ENCODE measurements around the gene KANSL2. TPM values are rescaled to one million over a fixed set of nuclear protein-coding genes. Genes with fewer than 3 reads are reported as not detected.

The KANSL2 gene
- total and polyA plus RNA-seq, 2 experiments from 2014 or later, result 29.3 to 92.5 TPM

DNA sequence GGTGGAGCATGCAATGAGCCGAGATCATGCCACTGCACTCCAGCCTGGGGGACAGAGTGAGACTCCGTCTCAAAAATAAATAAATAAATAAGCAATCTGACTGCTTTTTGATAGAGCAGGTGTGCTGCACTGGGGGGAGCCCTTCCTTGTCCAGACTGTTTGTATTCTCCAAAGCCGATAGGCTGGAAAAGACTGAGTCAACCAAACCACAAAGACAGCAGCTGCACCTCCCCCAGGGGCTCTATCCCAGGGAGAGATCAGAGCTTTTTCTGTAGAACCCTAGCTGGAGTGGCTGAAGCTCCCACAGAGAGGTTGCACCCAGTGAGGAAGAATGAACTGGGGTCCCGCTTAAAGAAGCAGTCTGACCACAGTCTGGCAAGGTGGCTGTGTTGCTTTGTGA lies 66.4 kb downstream of the KANSL2 start (continued):
- TF ChIP-seq, protein P1, sequence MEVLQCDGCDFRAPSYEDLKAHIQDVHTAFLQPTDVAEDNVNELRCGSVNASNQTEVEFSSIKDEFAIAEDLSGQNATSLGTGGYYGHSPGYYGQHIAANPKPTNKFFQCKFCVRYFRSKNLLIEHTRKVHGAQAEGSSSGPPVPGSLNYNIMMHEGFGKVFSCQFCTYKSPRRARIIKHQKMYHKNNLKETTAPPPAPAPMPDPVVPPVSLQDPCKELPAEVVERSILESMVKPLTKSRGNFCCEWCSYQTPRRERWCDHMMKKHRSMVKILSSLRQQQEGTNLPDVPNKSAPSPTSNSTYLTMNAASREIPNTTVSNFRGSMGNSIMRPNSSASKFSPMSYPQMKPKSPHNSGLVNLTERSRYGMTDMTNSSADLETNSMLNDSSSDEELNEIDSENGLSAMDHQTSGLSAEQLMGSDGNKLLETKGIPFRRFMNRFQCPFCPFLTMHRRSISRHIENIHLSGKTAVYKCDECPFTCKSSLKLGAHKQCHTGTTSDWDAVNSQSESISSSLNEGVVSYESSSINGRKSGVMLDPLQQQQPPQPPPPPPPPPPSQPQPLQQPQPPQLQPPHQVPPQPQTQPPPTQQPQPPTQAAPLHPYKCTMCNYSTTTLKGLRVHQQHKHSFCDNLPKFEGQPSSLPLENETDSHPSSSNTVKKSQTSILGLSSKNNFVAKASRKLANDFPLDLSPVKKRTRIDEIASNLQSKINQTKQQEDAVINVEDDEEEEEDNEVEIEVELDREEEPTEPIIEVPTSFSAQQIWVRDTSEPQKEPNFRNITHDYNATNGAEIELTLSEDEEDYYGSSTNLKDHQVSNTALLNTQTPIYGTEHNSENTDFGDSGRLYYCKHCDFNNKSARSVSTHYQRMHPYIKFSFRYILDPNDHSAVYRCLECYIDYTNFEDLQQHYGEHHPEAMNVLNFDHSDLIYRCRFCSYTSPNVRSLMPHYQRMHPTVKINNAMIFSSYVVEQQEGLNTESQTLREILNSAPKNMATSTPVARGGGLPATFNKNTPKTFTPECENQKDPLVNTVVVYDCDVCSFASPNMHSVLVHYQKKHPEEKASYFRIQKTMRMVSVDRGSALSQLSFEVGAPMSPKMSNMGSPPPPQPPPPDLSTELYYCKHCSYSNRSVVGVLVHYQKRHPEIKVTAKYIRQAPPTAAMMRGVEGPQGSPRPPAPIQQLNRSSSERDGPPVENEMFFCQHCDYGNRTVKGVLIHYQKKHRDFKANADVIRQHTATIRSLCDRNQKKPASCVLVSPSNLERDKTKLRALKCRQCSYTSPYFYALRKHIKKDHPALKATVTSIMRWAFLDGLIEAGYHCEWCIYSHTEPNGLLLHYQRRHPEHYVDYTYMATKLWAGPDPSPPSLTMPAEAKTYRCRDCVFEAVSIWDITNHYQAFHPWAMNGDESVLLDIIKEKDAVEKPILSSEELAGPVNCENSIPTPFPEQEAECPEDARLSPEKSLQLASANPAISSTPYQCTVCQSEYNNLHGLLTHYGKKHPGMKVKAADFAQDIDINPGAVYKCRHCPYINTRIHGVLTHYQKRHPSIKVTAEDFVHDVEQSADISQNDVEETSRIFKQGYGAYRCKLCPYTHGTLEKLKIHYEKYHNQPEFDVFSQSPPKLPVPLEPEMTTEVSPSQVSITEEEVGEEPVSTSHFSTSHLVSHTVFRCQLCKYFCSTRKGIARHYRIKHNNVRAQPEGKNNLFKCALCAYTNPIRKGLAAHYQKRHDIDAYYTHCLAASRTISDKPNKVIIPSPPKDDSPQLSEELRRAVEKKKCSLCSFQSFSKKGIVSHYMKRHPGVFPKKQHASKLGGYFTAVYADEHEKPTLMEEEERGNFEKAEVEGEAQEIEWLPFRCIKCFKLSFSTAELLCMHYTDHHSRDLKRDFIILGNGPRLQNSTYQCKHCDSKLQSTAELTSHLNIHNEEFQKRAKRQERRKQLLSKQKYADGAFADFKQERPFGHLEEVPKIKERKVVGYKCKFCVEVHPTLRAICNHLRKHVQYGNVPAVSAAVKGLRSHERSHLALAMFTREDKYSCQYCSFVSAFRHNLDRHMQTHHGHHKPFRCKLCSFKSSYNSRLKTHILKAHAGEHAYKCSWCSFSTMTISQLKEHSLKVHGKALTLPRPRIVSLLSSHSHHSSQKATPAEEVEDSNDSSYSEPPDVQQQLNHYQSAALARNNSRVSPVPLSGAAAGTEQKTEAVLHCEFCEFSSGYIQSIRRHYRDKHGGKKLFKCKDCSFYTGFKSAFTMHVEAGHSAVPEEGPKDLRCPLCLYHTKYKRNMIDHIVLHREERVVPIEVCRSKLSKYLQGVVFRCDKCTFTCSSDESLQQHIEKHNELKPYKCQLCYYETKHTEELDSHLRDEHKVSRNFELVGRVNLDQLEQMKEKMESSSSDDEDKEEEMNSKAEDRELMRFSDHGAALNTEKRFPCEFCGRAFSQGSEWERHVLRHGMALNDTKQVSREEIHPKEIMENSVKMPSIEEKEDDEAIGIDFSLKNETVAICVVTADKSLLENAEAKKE (CRISPR knock-in tag; IDR thresholded peaks at IDR 0.05), result no peak

DNA sequence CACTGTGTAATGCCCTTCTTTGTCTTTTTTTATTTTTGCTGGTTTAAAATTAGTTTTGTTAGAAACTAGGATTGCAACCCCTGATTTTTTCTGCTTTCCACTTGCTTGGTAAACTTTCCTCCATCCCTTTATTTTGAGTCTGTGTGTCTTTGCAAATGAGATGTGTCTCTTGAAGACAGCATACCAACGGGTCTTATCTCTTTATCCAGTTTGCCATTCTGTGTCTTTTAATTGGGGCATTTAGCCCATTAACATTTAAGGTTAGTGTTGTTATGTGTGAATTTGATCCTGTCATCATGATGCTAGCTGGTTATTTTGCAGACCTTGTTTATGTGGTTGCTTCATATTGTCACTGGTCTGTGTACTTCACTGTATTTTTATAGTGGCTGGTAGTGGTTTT lies 68.7 kb downstream of the KANSL2 start:
- H3K27me3 Mint-ChIP-seq (ENCODE audit: insufficient read depth, low read depth, poor library complexity), result peaks cover 7% of the 10 kb centered on the region
- H3K9me3 Mint-ChIP-seq, result peaks cover 49% of the 10 kb centered on the region
- DNase-seq (ENCODE audit: low spot score), result no peak
- Histone ChIP-seq H4K20me1 (replicated peaks; ENCODE audit: insufficient read depth) (no peaks in the 10 kb centered on the region), H3K27me3 (ENCODE audit: insufficient read depth) (no peaks in the 10 kb centered on the region), H3K9me2 (ENCODE audit: insufficient read depth) (0 out of 2 replicates have a peak, but pooled peaks cover 3% of the 10 kb centered on the region), H3K27ac (ENCODE audit: low read depth) (no peak overlapping the region), H3K4me1 (ENCODE audit: insufficient read depth) (no peaks in the 10 kb centered on the region), H2AFZ (no peak overlapping the region), H3K79me2 (replicated peaks; ENCODE audit: insufficient read depth) (no peaks in the 10 kb centered on the region), H3F3A (replicated peaks; ENCODE audit: low read depth) (no peaks in the 10 kb centered on the region), H3K36me3 (ENCODE audit: insufficient read depth) (no peaks in the 10 kb centered on the region; the same call in 1 of the 2 replicates), H3K4me3 (no peak overlapping the region), H3K4me2 (no peak overlapping the region)
- H3K4me3 Mint-ChIP-seq, result no peak overlapping the region
- ATAC-seq, result no peak
- H3K4me1 Mint-ChIP-seq, result no peaks in the 10 kb centered on the region
- no peak overlapping the region for H3K27ac Mint-ChIP-seq
- peaks cover 6% of the 10 kb centered on the region; the same call in 2 of the 3 replicates for H3K36me3 Mint-ChIP-seq (ENCODE audit: low read depth)
- TF ChIP-seq NANOG (IDR thresholded peaks at IDR 0.05; ENCODE audit: borderline replicate concordance) (no peak), POLR2AphosphoS5 (IDR thresholded peaks at IDR 0.05; ENCODE audit: low read depth) (no peak), JUNB (IDR thresholded peaks at IDR 0.05; ENCODE audit: unreplicated experiment) (no peak), ZNF331 (CRISPR knock-in tag; IDR thresholded peaks at IDR 0.05; ENCODE audit: low read depth) (no peak), EZH2 (IDR thresholded peaks at IDR 0.05; ENCODE audit: low read depth, unreplicated experiment) (no peak), CREB1 (CRISPR knock-in tag; IDR thresholded peaks at IDR 0.05; ENCODE audit: low read depth) (no peak)
- TF ChIP-seq, protein P2, sequence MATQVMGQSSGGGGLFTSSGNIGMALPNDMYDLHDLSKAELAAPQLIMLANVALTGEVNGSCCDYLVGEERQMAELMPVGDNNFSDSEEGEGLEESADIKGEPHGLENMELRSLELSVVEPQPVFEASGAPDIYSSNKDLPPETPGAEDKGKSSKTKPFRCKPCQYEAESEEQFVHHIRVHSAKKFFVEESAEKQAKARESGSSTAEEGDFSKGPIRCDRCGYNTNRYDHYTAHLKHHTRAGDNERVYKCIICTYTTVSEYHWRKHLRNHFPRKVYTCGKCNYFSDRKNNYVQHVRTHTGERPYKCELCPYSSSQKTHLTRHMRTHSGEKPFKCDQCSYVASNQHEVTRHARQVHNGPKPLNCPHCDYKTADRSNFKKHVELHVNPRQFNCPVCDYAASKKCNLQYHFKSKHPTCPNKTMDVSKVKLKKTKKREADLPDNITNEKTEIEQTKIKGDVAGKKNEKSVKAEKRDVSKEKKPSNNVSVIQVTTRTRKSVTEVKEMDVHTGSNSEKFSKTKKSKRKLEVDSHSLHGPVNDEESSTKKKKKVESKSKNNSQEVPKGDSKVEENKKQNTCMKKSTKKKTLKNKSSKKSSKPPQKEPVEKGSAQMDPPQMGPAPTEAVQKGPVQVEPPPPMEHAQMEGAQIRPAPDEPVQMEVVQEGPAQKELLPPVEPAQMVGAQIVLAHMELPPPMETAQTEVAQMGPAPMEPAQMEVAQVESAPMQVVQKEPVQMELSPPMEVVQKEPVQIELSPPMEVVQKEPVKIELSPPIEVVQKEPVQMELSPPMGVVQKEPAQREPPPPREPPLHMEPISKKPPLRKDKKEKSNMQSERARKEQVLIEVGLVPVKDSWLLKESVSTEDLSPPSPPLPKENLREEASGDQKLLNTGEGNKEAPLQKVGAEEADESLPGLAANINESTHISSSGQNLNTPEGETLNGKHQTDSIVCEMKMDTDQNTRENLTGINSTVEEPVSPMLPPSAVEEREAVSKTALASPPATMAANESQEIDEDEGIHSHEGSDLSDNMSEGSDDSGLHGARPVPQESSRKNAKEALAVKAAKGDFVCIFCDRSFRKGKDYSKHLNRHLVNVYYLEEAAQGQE (IDR thresholded peaks at IDR 0.05; ENCODE audit: unreplicated experiment), result no peak
- TF ChIP-seq, protein P3, sequence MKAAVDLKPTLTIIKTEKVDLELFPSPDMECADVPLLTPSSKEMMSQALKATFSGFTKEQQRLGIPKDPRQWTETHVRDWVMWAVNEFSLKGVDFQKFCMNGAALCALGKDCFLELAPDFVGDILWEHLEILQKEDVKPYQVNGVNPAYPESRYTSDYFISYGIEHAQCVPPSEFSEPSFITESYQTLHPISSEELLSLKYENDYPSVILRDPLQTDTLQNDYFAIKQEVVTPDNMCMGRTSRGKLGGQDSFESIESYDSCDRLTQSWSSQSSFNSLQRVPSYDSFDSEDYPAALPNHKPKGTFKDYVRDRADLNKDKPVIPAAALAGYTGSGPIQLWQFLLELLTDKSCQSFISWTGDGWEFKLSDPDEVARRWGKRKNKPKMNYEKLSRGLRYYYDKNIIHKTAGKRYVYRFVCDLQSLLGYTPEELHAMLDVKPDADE (IDR thresholded peaks at IDR 0.05), result no peak
- TF ChIP-seq, protein P4, sequence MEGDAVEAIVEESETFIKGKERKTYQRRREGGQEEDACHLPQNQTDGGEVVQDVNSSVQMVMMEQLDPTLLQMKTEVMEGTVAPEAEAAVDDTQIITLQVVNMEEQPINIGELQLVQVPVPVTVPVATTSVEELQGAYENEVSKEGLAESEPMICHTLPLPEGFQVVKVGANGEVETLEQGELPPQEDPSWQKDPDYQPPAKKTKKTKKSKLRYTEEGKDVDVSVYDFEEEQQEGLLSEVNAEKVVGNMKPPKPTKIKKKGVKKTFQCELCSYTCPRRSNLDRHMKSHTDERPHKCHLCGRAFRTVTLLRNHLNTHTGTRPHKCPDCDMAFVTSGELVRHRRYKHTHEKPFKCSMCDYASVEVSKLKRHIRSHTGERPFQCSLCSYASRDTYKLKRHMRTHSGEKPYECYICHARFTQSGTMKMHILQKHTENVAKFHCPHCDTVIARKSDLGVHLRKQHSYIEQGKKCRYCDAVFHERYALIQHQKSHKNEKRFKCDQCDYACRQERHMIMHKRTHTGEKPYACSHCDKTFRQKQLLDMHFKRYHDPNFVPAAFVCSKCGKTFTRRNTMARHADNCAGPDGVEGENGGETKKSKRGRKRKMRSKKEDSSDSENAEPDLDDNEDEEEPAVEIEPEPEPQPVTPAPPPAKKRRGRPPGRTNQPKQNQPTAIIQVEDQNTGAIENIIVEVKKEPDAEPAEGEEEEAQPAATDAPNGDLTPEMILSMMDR (conservative IDR thresholded peaks at IDR 0.05; ENCODE audit: low read depth in 2 of 2), result no peak
